ENCODE measurements around the gene BRS3. TPM values are rescaled to one million over a fixed set of nuclear protein-coding genes. Genes with fewer than 3 reads are reported as not detected.

BRS3 gene
- total and polyA plus RNA-seq, 2 donors (not counting 1 experiment from before 2014, with no cell fraction given): not detected

DNA sequence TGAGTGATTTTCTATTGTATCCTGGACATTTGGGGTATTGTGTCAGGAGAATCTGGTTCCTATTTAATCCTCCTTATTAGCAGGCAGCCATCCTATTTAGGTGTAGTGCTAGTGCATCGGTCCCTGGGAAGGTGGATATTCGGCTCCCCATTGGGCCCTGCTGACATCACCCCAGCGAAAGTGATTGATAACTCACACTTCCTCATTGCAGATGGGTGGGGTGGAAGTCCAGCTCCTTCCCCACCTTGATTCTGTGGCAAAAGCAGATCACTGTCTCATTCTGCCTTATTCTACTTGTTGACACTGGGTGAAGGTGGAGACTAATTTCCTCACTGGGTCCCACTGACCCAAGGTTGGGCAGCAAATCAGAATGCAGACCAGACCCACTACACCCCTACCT is 23.2 kb upstream of the BRS3 start:
- no peak overlapping the region for H3K4me3 ChIP-seq (replicated peaks in 1 of 4; ENCODE audit: control extremely low read depth in 1 of 4, insufficient read depth in 1 of 4, low read depth in 3 of 4, low read length in 4 of 4)
- H3K36me3 ChIP-seq (ENCODE audit: control insufficient read depth, insufficient read depth, low read length): no peaks in the 10 kb centered on the region
- no peaks in the 10 kb centered on the region for H3K9me3 ChIP-seq (ENCODE audit: control insufficient read depth, insufficient read depth, low read depth, low read length)
- no peak overlapping the region for H3K9ac ChIP-seq (ENCODE audit: insufficient read depth, low read length)
- H2AFZ ChIP-seq (ENCODE audit: low read length): no peak overlapping the region
- no peaks in the 10 kb centered on the region for H3K27me3 ChIP-seq (ENCODE audit: control insufficient read depth, insufficient read depth, low read length)
- H3K4me1 ChIP-seq (ENCODE audit: control insufficient read depth, extremely low read depth, insufficient read depth, low read length): no peaks in the 10 kb centered on the region
- no peak for DNase-seq (ENCODE audit: low read depth in 2 of 2)
- H3K4me2 ChIP-seq (ENCODE audit: extremely low read depth, insufficient read depth, low read length): no peak overlapping the region
- TF ChIP-seq CTCF (conservative IDR thresholded peaks at IDR 0.05 in 1 of 2, IDR thresholded peaks at IDR 0.05 in 1 of 2; ENCODE audit: low read depth in 1 of 2, low read length in 2 of 2) (no peak), EZH2 (IDR thresholded peaks at IDR 0.05; ENCODE audit: low read length, missing control alignments) (no peak)
- no peak overlapping the region for H3K27ac ChIP-seq (ENCODE audit: insufficient read depth, low read length)
- no peaks in the 10 kb centered on the region for H4K20me1 ChIP-seq (ENCODE audit: control insufficient read depth, extremely low read depth, insufficient read depth, low read length)
- H3K79me2 ChIP-seq (ENCODE audit: control insufficient read depth, insufficient read depth, low read length): no peaks in the 10 kb centered on the region

DNA sequence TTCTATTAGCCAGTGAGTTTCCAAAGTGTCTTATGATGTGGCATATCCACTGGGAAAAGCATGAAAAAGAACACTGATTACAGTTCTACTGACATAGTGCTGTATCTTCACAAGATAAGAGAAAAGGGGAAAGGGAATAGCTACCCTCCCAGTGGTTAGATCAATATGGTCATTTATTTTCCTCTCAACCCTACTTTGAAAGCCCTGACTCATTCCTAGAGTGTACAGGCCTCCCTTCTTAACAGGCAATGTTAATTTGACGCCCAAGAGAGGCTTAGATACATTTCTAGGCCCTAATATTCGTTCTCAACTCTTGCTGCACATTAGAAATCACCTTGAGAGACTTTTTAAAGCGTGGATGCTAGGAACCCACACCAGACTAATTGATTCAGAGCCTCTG is 20.4 kb upstream of the BRS3 start:
- Histone ChIP-seq H3K27ac (ENCODE audit: insufficient read depth, low read length) (no peak overlapping the region), H3K79me2 (ENCODE audit: control insufficient read depth, insufficient read depth, low read length) (no peaks in the 10 kb centered on the region), H2AFZ (ENCODE audit: low read length) (no peak overlapping the region), H4K20me1 (ENCODE audit: control insufficient read depth, extremely low read depth, insufficient read depth, low read length) (no peaks in the 10 kb centered on the region), H3K4me2 (ENCODE audit: extremely low read depth, insufficient read depth, low read length) (no peak overlapping the region), H3K36me3 (ENCODE audit: control insufficient read depth, insufficient read depth, low read length) (no peaks in the 10 kb centered on the region), H3K27me3 (ENCODE audit: control insufficient read depth, insufficient read depth, low read length) (no peaks in the 10 kb centered on the region), H3K4me1 (ENCODE audit: control insufficient read depth, extremely low read depth, insufficient read depth, low read length) (no peaks in the 10 kb centered on the region), H3K4me3 (replicated peaks in 1 of 4; ENCODE audit: control extremely low read depth in 1 of 4, insufficient read depth in 1 of 4, low read depth in 3 of 4, low read length in 4 of 4) (no peak overlapping the region), H3K9me3 (ENCODE audit: control insufficient read depth, insufficient read depth, low read depth, low read length) (no peaks in the 10 kb centered on the region), H3K9ac (ENCODE audit: insufficient read depth, low read length) (no peak overlapping the region)
- DNase-seq (ENCODE audit: low read depth in 2 of 2): no peak
- TF ChIP-seq EZH2 (IDR thresholded peaks at IDR 0.05; ENCODE audit: low read length, missing control alignments) (no peak), CTCF (conservative IDR thresholded peaks at IDR 0.05 in 1 of 2, IDR thresholded peaks at IDR 0.05 in 1 of 2; ENCODE audit: low read depth in 1 of 2, low read length in 2 of 2) (no peak)

- no peak overlapping the region for H3K4me2 ChIP-seq (ENCODE audit: extremely low read depth, insufficient read depth, low read length)
- H3K27me3 ChIP-seq (ENCODE audit: control insufficient read depth, insufficient read depth, low read length): no peaks in the 10 kb centered on the region
- H3K9me3 ChIP-seq (ENCODE audit: control insufficient read depth, insufficient read depth, low read depth, low read length): no peaks in the 10 kb centered on the region
- H3K4me1 ChIP-seq (ENCODE audit: control insufficient read depth, extremely low read depth, insufficient read depth, low read length): no peaks in the 10 kb centered on the region
- no peak overlapping the region for H3K4me3 ChIP-seq (replicated peaks in 1 of 4; ENCODE audit: control extremely low read depth in 1 of 4, insufficient read depth in 1 of 4, low read depth in 3 of 4, low read length in 4 of 4)
- no peak overlapping the region for H3K27ac ChIP-seq (ENCODE audit: insufficient read depth, low read length)
- no peak for TF ChIP-seq EZH2 (IDR thresholded peaks at IDR 0.05; ENCODE audit: low read length, missing control alignments)
- TF ChIP-seq CTCF (conservative IDR thresholded peaks at IDR 0.05 in 1 of 2, IDR thresholded peaks at IDR 0.05 in 1 of 2; ENCODE audit: low read depth in 1 of 2, low read length in 2 of 2): no peak
- H4K20me1 ChIP-seq (ENCODE audit: control insufficient read depth, extremely low read depth, insufficient read depth, low read length): no peaks in the 10 kb centered on the region
- H3K9ac ChIP-seq (ENCODE audit: insufficient read depth, low read length): no peak overlapping the region
- no peaks in the 10 kb centered on the region for H3K36me3 ChIP-seq (ENCODE audit: control insufficient read depth, insufficient read depth, low read length)
- no peak for DNase-seq (ENCODE audit: low read depth in 2 of 2)
- no peak overlapping the region for H2AFZ ChIP-seq (ENCODE audit: low read length)
- H3K79me2 ChIP-seq (ENCODE audit: control insufficient read depth, insufficient read depth, low read length): no peaks in the 10 kb centered on the region
These were observed 19.2 kb upstream of the BRS3 start for GRCh38 chrX:136468391-136469103.
